ENCODE measurements around the gene ARHGAP24.

Gene ARHGAP24

GRCh38 chr4:85788604-85789003, 313.7 kb downstream of the ARHGAP24 start:
- no peak overlapping the region for H3K27ac ChIP-seq (ENCODE audit: low read depth, low read length)
- no peak overlapping the region for H3K4me2 ChIP-seq (ENCODE audit: low read length)
- H2AK5ac ChIP-seq (ENCODE audit: low read length): no peak overlapping the region
- no peaks in the 10 kb centered on the region for H3K79me1 ChIP-seq (ENCODE audit: low read length)
- H3K23ac ChIP-seq (ENCODE audit: low read length): no peak overlapping the region
- no peak overlapping the region for H3K18ac ChIP-seq (ENCODE audit: low read length)
- no peak overlapping the region for H4K8ac ChIP-seq (ENCODE audit: low read depth, low read length)
- H4K5ac ChIP-seq (ENCODE audit: low read length): no peak overlapping the region
- no peak overlapping the region for H3K56ac ChIP-seq (ENCODE audit: low read length)
- H2BK120ac ChIP-seq (ENCODE audit: low read depth, low read length): no peak overlapping the region
- WGBS (ENCODE audit: extremely low coverage, insufficient coverage, low lambda C conversion rate): no CpG with 5 or more reads among the region's 2 CpGs
- H3K4me1 ChIP-seq (ENCODE audit: control insufficient read depth, low read depth, low read length): no peaks in the 10 kb centered on the region
- no peak overlapping the region for H2BK5ac ChIP-seq (ENCODE audit: low read length)
- no peaks in the 10 kb centered on the region for H3K27me3 ChIP-seq (ENCODE audit: insufficient read depth, low read length, poor library complexity)
- H3K9ac ChIP-seq (ENCODE audit: low read length): no peak overlapping the region
- no peak overlapping the region for H3K4me3 ChIP-seq (ENCODE audit: low read length)
- H2BK15ac ChIP-seq (replicated peaks; ENCODE audit: low read depth): no peak overlapping the region
- H3K4ac ChIP-seq (ENCODE audit: low read depth, low read length): no peak overlapping the region
- H3K79me2 ChIP-seq (ENCODE audit: control insufficient read depth, insufficient read depth, low read length): no peaks in the 10 kb centered on the region
- no peak for DNase-seq
- no peaks in the 10 kb centered on the region for H3K36me3 ChIP-seq (ENCODE audit: control insufficient read depth, insufficient read depth, low read length)

- H3K4me1 ChIP-seq (ENCODE audit: control insufficient read depth, low read depth, low read length): no peaks in the 10 kb centered on the region
- H2AK5ac ChIP-seq (ENCODE audit: low read length): no peak overlapping the region
- no peak overlapping the region for H2BK15ac ChIP-seq (replicated peaks; ENCODE audit: low read depth)
- H3K4me2 ChIP-seq (ENCODE audit: low read length): no peak overlapping the region
- no peak overlapping the region for H3K23ac ChIP-seq (ENCODE audit: low read length)
- H3K9ac ChIP-seq (ENCODE audit: low read length): no peak overlapping the region
- no peak overlapping the region for H2BK5ac ChIP-seq (ENCODE audit: low read length)
- H3K36me3 ChIP-seq (ENCODE audit: control insufficient read depth, insufficient read depth, low read length): no peaks in the 10 kb centered on the region
- H3K4ac ChIP-seq (ENCODE audit: low read depth, low read length): no peak overlapping the region
- H3K27ac ChIP-seq (ENCODE audit: low read depth, low read length): no peak overlapping the region
- H3K18ac ChIP-seq (ENCODE audit: low read length): peak overlapping the region; percentile 60
- H3K79me1 ChIP-seq (ENCODE audit: low read length): no peaks in the 10 kb centered on the region
- H3K56ac ChIP-seq (ENCODE audit: low read length): no peak overlapping the region
- no CpG with 5 or more reads among the region's 3 CpGs for WGBS (ENCODE audit: extremely low coverage, insufficient coverage, low lambda C conversion rate)
- H2BK120ac ChIP-seq (ENCODE audit: low read depth, low read length): no peak overlapping the region
- H3K79me2 ChIP-seq (ENCODE audit: control insufficient read depth, insufficient read depth, low read length): no peaks in the 10 kb centered on the region
- no peak for DNase-seq
- no peak overlapping the region for H3K4me3 ChIP-seq (ENCODE audit: low read length)
- no peaks in the 10 kb centered on the region for H3K27me3 ChIP-seq (ENCODE audit: insufficient read depth, low read length, poor library complexity)
- no peak overlapping the region for H4K5ac ChIP-seq (ENCODE audit: low read length)
- no peak overlapping the region for H4K8ac ChIP-seq (ENCODE audit: low read depth, low read length)
Observed at GRCh38 chr4:85789241-85789640, 314.3 kb downstream of the ARHGAP24 start.

DNA sequence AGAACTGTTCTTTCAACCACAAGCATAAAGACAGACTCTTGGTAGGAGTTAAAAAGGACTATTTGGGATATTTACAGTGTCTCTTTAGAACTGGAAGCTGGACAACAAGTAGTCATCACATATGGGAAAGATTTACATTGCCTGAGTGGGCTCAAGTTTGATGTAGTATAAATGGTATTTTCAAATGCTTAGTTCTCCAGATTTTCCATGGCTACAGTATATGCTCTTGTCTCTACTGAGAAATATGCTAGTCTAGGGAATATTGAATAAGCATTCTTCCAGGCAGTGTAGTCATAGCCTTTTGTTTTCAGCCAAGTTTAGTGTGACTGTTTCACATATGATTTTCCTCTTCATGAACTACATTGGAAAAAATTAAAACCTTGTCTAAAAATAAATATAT, 315.6 kb downstream of the ARHGAP24 start:
- no peaks in the 10 kb centered on the region for H3K27me3 ChIP-seq (ENCODE audit: insufficient read depth, low read length, poor library complexity)
- no peaks in the 10 kb centered on the region for H3K79me1 ChIP-seq (ENCODE audit: low read length)
- H3K4me1 ChIP-seq (ENCODE audit: control insufficient read depth, low read depth, low read length): no peaks in the 10 kb centered on the region
- no peak overlapping the region for H3K18ac ChIP-seq (ENCODE audit: low read length)
- no peak overlapping the region for H3K27ac ChIP-seq (ENCODE audit: low read depth, low read length)
- no peak overlapping the region for H3K9ac ChIP-seq (ENCODE audit: low read length)
- no peaks in the 10 kb centered on the region for H3K36me3 ChIP-seq (ENCODE audit: control insufficient read depth, insufficient read depth, low read length)
- no peaks in the 10 kb centered on the region for H3K79me2 ChIP-seq (ENCODE audit: control insufficient read depth, insufficient read depth, low read length)
- no peak overlapping the region for H3K23ac ChIP-seq (ENCODE audit: low read length)
- no peak overlapping the region for H4K5ac ChIP-seq (ENCODE audit: low read length)
- no peak overlapping the region for H2BK5ac ChIP-seq (ENCODE audit: low read length)
- DNase-seq: no peak
- no peak overlapping the region for H3K4ac ChIP-seq (ENCODE audit: low read depth, low read length)
- H2BK15ac ChIP-seq (replicated peaks; ENCODE audit: low read depth): no peak overlapping the region
- no peak overlapping the region for H3K4me2 ChIP-seq (ENCODE audit: low read length)
- no peak overlapping the region for H2AK5ac ChIP-seq (ENCODE audit: low read length)
- H2BK120ac ChIP-seq (ENCODE audit: low read depth, low read length): no peak overlapping the region
- no peak overlapping the region for H4K8ac ChIP-seq (ENCODE audit: low read depth, low read length)
- H3K56ac ChIP-seq (ENCODE audit: low read length): no peak overlapping the region
- H3K4me3 ChIP-seq (ENCODE audit: low read length): no peak overlapping the region

DNA sequence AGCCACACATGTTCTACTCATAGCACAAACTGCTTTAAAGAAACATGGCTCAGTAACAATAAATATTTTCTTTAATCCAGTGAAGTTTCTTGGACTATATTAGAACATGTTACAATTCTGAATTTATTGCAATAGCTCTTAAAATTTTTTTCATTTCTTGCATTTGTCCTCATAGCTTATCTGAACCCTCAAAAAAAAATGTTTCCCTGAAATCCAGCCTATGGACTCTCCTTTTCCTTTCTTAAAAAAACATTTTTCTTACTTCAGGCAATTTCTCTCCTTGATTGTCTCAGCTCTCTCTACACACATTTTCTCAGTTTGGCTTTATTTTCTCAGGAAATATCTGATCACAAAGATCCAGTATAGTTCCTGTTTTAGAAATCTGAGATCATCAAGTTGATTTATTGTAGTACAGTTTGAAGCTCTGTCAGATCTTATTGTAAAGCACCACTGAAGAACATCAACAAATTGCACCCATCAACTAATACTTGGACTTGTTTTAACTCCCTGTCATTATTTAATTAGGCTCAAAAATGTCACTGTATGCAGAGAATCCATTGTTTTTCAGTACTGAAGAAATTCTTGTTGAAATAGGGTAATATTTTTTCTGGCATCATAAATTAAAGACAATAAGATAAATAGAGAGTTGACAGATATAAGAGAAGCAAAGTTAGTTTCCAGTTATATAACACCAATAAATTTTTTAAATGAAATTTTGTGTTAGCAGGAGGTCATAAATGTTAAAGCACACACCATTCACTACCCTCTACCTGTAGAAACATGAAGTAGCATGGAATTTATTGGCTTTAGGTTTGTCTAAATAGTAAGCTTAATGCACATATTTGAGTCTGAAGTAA, 317.7 kb downstream of the ARHGAP24 start:
- Histone ChIP-seq H4K8ac (ENCODE audit: low read depth, low read length) (no peak overlapping the region), H3K79me1 (ENCODE audit: low read length) (no peaks in the 10 kb centered on the region), H2BK15ac (replicated peaks; ENCODE audit: low read depth) (no peak overlapping the region), H3K23ac (ENCODE audit: low read length) (no peak overlapping the region), H3K27me3 (ENCODE audit: insufficient read depth, low read length, poor library complexity) (no peaks in the 10 kb centered on the region), H3K79me2 (ENCODE audit: control insufficient read depth, insufficient read depth, low read length) (no peaks in the 10 kb centered on the region), H3K56ac (ENCODE audit: low read length) (no peak overlapping the region), H2AK5ac (ENCODE audit: low read length) (no peak overlapping the region), H3K18ac (ENCODE audit: low read length) (no peak overlapping the region), H3K4me2 (ENCODE audit: low read length) (no peak overlapping the region), H3K9ac (ENCODE audit: low read length) (no peak overlapping the region), H3K4me3 (ENCODE audit: low read length) (no peak overlapping the region), H3K4me1 (ENCODE audit: control insufficient read depth, low read depth, low read length) (no peaks in the 10 kb centered on the region), H3K36me3 (ENCODE audit: control insufficient read depth, insufficient read depth, low read length) (no peaks in the 10 kb centered on the region), H2BK5ac (ENCODE audit: low read length) (no peak overlapping the region), H2BK120ac (ENCODE audit: low read depth, low read length) (no peak overlapping the region), H3K27ac (ENCODE audit: low read depth, low read length) (no peak overlapping the region), H4K5ac (ENCODE audit: low read length) (no peak overlapping the region), H3K4ac (ENCODE audit: low read depth, low read length) (no peak overlapping the region)
- no peak for DNase-seq

GRCh38 chr4:85793233-85793585, 318.3 kb downstream of the ARHGAP24 start:
- no CpG with 5 or more reads among the region's 3 CpGs for WGBS (ENCODE audit: extremely low coverage, insufficient coverage, low lambda C conversion rate)
- H3K4me1 ChIP-seq (ENCODE audit: control insufficient read depth, low read depth, low read length): no peaks in the 10 kb centered on the region
- no peak overlapping the region for H2BK120ac ChIP-seq (ENCODE audit: low read depth, low read length)
- no peaks in the 10 kb centered on the region for H3K79me1 ChIP-seq (ENCODE audit: low read length)
- H2BK15ac ChIP-seq (replicated peaks; ENCODE audit: low read depth): no peak overlapping the region
- no peak overlapping the region for H2BK5ac ChIP-seq (ENCODE audit: low read length)
- DNase-seq: no peak
- no peak overlapping the region for H3K4me3 ChIP-seq (ENCODE audit: low read length)
- no peak overlapping the region for H2AK5ac ChIP-seq (ENCODE audit: low read length)
- no peak overlapping the region for H3K4ac ChIP-seq (ENCODE audit: low read depth, low read length)
- no peak overlapping the region for H3K27ac ChIP-seq (ENCODE audit: low read depth, low read length)
- H3K9ac ChIP-seq (ENCODE audit: low read length): no peak overlapping the region
- H3K36me3 ChIP-seq (ENCODE audit: control insufficient read depth, insufficient read depth, low read length): no peaks in the 10 kb centered on the region
- H3K23ac ChIP-seq (ENCODE audit: low read length): no peak overlapping the region
- H4K5ac ChIP-seq (ENCODE audit: low read length): no peak overlapping the region
- no peak overlapping the region for H3K56ac ChIP-seq (ENCODE audit: low read length)
- H3K18ac ChIP-seq (ENCODE audit: low read length): no peak overlapping the region
- no peaks in the 10 kb centered on the region for H3K79me2 ChIP-seq (ENCODE audit: control insufficient read depth, insufficient read depth, low read length)
- no peaks in the 10 kb centered on the region for H3K27me3 ChIP-seq (ENCODE audit: insufficient read depth, low read length, poor library complexity)
- H3K4me2 ChIP-seq (ENCODE audit: low read length): no peak overlapping the region
- H4K8ac ChIP-seq (ENCODE audit: low read depth, low read length): no peak overlapping the region

Data from mesendoderm (in vitro differentiated cells).